Activated CD8-positive, alpha-beta T cell treated with anti-CD3 and anti-CD28 coated beads for 36 hours (primary cell): Measurements from ENCODE around the gene DOK5. TPM values are rescaled to one million over a fixed set of nuclear protein-coding genes. Genes with fewer than 3 reads are reported as not detected.

ENCODE experiments used
- ATAC-seq: fragments of 200-7000 bp; cut with Tn5 transposase; one replicate; pipeline ENCODE4 v1.10.0; 2021; ENCODE audit warnings: mild to moderate bottlenecking, moderate library complexity
- CTCF ChIA-PET: fragments of 350-600 bp; sonication (Branson Sonifier 250); formaldehyde crosslinking; loops from one replicate; lab custom pipeline; 2021; ENCODE audit warnings: antibody characterized with exemption; lab: Charles Lee
- POLR2A ChIA-PET: fragments of 350-600 bp; sonication (Branson Sonifier 250); formaldehyde crosslinking; loops from one replicate; lab custom pipeline; 2021; ENCODE audit warnings: antibody characterized with exemption; lab: Charles Lee
- DNase-seq: peaks from one replicate; pipeline ENCODE4 v3.0.0-alpha.2; 2020
- H3K27ac Mint-ChIP-seq: one replicate; pipeline ENCODE4 v1.8.0; 2021; ENCODE audit warnings: mild to moderate bottlenecking, mixed read lengths
- H3K27me3 Mint-ChIP-seq: one replicate; pipeline ENCODE4 v1.8.0; 2021; ENCODE audit warnings: mixed read lengths
- H3K36me3 Mint-ChIP-seq: one replicate; pipeline ENCODE4 v1.8.0; 2021; ENCODE audit warnings: low read depth, mixed read lengths
- H3K4me1 Mint-ChIP-seq: one replicate; pipeline ENCODE4 v1.8.0; 2021; ENCODE audit warnings: low read depth, mixed read lengths
- H3K4me3 Mint-ChIP-seq: one replicate; pipeline ENCODE4 v1.8.0; 2021; ENCODE audit warnings: mild to moderate bottlenecking, moderate library complexity, mixed read lengths
- H3K9me3 Mint-ChIP-seq: one replicate; pipeline ENCODE4 v1.8.0; 2021; ENCODE audit warnings: mixed read lengths
- intact Hi-C: fragments of 100-400 bp; cut with micrococcal nuclease; formaldehyde crosslinking; loops from one replicate; pipeline ENCODE4 v1.10.0; 2022
- total RNA-seq, 2 experiments: library from RNA; stranded (reverse); gene quantifications; one replicate each; pipeline ENCODE4 v1.2.3, GENCODE V29; 2021
- TF ChIP-seq, protein P1 (sequence below): fragments of 200-600 bp; IDR thresholded peaks from one replicate; pipeline ENCODE4 v1.8.0; 2022; ENCODE audit warnings: antibody characterized with exemption, mild to moderate bottlenecking

Gene DOK5
- 1 to 10 TPM; 1.3 to 1.4 TPM for total RNA-seq

DNA sequence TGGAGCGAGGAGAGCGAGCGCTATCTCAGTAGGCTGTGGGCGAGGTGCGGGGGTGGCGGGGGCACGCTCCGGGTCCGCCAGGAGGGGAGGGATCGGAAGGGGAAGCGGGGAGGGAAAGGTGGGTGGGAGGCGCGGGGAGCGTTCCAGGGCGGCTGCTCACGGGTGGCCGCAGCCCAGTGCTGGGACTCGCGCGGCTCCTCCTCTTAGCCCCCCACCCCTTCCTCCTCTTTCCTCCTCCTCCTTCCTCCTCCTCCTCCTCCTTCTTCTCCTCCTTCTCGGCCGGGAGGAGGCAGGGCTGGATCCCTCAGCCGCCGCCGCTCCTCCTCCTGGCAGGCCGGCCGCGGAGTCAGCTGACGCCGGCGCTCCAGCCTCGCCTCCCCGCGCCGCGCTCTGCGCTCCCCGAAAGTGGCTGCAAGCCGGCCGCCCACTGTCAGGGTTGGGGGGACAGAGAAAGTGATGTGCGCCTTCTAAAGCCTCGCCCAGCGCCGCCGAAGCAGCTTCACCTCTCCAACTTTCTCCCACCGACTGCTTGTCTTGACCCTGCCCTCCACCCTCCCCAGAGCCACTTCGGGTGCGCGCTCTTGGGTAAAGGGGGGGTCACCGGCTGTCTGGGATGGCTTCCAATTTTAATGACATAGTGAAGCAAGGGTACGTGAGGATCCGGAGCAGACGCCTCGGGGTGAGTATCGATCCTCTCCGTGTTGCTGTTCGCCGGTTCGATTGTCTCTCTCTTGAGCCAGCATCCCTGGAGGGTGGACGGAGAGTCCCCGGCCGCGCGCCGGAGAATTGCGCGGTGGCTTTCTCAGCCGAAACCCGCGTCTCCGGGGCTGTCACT, at the start of gene DOK5:
Gene DOK5 (plus strand): TSS at position 260 of the 835 bp plus-strand sequence. CDS start 354 bp downstream, at position 614.
- H3K36me3 Mint-ChIP-seq = no peaks in the 10 kb centered on the region
- TF ChIP-seq, protein P1, sequence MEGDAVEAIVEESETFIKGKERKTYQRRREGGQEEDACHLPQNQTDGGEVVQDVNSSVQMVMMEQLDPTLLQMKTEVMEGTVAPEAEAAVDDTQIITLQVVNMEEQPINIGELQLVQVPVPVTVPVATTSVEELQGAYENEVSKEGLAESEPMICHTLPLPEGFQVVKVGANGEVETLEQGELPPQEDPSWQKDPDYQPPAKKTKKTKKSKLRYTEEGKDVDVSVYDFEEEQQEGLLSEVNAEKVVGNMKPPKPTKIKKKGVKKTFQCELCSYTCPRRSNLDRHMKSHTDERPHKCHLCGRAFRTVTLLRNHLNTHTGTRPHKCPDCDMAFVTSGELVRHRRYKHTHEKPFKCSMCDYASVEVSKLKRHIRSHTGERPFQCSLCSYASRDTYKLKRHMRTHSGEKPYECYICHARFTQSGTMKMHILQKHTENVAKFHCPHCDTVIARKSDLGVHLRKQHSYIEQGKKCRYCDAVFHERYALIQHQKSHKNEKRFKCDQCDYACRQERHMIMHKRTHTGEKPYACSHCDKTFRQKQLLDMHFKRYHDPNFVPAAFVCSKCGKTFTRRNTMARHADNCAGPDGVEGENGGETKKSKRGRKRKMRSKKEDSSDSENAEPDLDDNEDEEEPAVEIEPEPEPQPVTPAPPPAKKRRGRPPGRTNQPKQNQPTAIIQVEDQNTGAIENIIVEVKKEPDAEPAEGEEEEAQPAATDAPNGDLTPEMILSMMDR = no peak
- ChIA-PET POLR2A (no interaction called here), CTCF (no interaction called here)
- H3K4me1 Mint-ChIP-seq = no peaks in the 10 kb centered on the region
- DNase-seq (no peak), ATAC-seq (no peak)
- H3K27ac Mint-ChIP-seq = no peak within 1 kb of the TSS
- H3K9me3 Mint-ChIP-seq = no peaks in the 10 kb centered on the region
- H3K27me3 Mint-ChIP-seq = peaks cover 50% of the 10 kb centered on the region
- no peak within 1 kb of the TSS for H3K4me3 Mint-ChIP-seq
- intact Hi-C loops = no loop called here

GRCh38 chr20:54429364-54429763, 46.0 kb upstream of the DOK5 start:
- TF ChIP-seq, protein P1 = no peak
- intact Hi-C loops = no loop called here
- ChIA-PET POLR2A (no interaction called here), CTCF (no interaction called here)
- Mint-ChIP-seq H3K4me3 (no peak overlapping the region), H3K36me3 (no peaks in the 10 kb centered on the region), H3K4me1 (no peaks in the 10 kb centered on the region), H3K9me3 (peaks cover 8% of the 10 kb centered on the region), H3K27ac (no peak overlapping the region), H3K27me3 (peaks cover 4% of the 10 kb centered on the region)
- ATAC-seq (no peak), DNase-seq (no peak)

DNA sequence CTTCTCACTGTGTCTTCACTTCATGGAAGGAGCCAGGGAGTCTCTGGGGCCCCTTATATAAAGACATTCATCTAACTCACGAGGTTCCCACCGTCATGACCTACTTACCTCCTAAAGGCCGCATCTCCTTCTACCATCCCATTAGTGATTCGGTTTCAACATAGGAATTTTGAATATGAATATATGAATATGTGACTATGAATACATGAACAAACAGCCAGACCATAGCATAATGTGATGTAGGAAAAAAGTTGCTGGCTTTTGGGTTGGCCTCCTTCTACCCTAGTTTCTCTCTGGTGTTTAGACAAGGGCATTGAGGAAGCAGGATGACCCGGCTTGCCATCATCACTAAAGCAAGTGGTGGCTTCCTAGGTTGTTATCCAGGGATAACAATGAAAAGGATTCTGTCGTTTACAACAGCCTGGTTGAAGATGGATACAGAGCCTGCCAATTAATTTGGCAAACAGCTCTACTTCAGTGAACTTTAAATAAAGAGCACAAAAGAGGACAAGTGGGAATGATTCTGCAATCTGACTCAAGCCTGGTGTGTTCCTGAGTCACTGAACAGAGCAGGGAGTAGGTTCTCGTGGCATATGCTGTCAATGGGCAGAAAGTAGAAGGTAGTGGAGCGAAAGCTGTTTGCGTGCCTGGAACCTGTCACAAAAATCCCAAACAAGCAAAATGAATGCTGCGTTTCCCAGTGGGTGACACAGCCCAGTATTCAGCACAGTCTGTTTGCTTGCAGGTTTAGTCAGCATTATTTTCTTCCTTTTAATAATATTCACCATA, 44.0 kb upstream of the DOK5 start:
- DNase-seq (no peak), ATAC-seq (no peak)
- H3K4me1 Mint-ChIP-seq = no peaks in the 10 kb centered on the region
- H3K27ac Mint-ChIP-seq = no peak overlapping the region
- intact Hi-C loops = no loop called here
- CTCF ChIA-PET = no interaction called here
- no peaks in the 10 kb centered on the region for H3K9me3 Mint-ChIP-seq
- H3K27me3 Mint-ChIP-seq = no peaks in the 10 kb centered on the region
- TF ChIP-seq, protein P1 = no peak
- POLR2A ChIA-PET = no interaction called here
- no peaks in the 10 kb centered on the region for H3K36me3 Mint-ChIP-seq
- no peak overlapping the region for H3K4me3 Mint-ChIP-seq

- POLR2A ChIA-PET = no interaction called here
- DNase-seq (no peak), ATAC-seq (no peak)
- Mint-ChIP-seq H3K27ac (no peak overlapping the region), H3K36me3 (no peaks in the 10 kb centered on the region), H3K9me3 (no peaks in the 10 kb centered on the region), H3K4me1 (no peaks in the 10 kb centered on the region), H3K4me3 (no peak overlapping the region), H3K27me3 (no peaks in the 10 kb centered on the region)
- TF ChIP-seq, protein P1 = no peak
- intact Hi-C loops = no loop called here
- CTCF ChIA-PET = no interaction called here
Measured at GRCh38 chr20:54432966-54433365, 42.4 kb upstream of the DOK5 start.

- DNase-seq = no peak
- Mint-ChIP-seq H3K27ac (no peak overlapping the region), H3K36me3 (no peaks in the 10 kb centered on the region), H3K4me1 (no peaks in the 10 kb centered on the region), H3K9me3 (no peaks in the 10 kb centered on the region), H3K4me3 (no peak overlapping the region), H3K27me3 (no peaks in the 10 kb centered on the region)
- no peak for ATAC-seq
- intact Hi-C loops = no loop called here
- TF ChIP-seq, protein P1 = no peak
- ChIA-PET POLR2A (no interaction called here), CTCF (no interaction called here)
Measured at GRCh38 chr20:54433636-54434035, 41.8 kb upstream of the DOK5 start.
